ENCODE measurements around the gene C1orf122.

C1orf122 gene

DNA sequence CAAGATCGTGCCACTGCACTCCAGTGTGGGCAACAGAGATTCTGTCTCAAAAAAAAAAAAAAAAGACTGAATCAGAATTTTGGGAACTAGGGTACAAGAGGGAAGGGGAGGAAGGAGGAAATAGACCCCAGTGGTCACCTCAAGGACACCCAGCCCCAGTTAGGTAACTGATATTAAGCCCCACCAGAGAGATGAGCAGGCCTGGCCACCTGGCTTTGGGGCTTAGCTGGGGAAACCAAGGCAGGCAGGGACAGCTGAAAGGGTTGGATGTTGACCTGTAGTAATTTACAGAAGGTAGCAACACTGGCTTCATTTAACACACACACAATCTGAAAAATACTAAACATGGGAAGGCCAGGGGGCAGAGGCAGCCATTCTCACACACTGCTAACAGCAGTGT, 5.2 kb upstream of the C1orf122 start:
- DNase-seq: no peak

- no peak for DNase-seq
Measured at GRCh38 chr1:37807220-37807554, 403 bp upstream of the C1orf122 start.

DNA sequence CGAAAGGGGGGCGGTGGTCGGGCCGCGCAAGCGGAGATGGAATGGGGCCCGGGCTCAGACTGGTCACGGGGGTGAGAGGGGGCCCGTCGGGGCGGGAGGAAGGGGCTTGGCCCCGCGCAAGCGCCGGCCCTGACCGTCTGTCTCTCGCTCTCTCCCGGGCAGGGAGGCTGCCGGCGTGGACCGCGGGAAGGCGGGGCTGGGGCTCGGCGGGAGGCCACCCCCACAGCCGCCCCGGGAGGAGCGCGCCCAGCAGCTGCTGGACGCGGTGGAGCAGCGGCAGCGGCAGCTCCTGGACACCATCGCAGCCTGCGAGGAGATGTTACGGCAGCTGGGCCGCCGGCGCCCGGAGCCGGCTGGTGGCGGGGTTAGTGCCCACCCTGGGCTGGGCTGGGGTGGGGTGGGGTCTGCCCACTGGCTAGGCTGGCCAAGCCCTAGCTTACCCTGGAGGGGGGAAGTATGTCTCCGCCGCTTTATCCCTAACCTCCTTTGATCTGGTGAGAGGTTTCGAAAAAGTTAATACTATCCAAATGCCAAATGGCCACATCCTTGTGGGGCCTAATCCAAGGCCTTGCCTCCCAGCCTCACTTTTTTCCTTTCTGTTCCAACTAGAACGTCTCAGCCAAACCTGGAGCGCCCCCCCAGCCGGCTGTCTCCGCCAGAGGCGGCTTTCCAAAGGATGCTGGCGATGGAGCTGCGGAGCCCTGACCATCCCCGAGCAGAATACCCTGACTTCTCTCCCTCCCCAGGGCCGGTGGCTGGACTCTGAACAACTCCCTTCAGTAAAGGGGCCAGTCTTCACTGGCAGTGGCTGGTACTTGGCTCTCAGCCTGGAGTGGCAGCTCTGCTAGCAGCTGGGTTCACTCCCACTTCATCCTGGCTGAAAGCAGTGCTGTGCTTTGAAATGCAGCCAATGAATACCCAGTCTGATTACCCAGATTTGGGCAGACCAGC, 1.1 kb downstream of the C1orf122 start:
- DNase-seq: no peak

DNA sequence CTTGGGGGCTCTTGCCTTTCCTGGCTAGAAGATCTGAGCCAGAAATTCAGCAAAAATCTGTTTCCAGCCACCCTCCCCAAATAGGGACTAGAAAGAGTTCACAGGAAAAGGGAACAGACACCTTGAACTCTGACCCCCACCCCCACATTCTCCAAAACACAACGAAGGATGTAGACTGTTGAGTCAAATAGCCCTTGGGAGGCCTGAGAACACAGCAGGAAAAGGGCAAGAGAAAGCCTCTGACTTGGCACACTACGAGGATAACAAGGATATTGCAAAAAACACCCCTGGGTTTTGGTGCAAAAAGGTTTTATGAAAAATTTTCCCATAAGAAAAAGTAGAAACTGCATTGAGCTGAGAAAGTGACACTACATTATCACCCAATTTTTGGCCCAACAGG, 2.4 kb downstream of the C1orf122 start:
- DNase-seq: no peak

- DNase-seq: peak; percentile 79
Measured at GRCh38 chr1:37811027-37811655, 3.6 kb downstream of the C1orf122 start.

GRCh38 chr1:37813529-37814145, 6.0 kb downstream of the C1orf122 start:
- no peak for DNase-seq

DNA sequence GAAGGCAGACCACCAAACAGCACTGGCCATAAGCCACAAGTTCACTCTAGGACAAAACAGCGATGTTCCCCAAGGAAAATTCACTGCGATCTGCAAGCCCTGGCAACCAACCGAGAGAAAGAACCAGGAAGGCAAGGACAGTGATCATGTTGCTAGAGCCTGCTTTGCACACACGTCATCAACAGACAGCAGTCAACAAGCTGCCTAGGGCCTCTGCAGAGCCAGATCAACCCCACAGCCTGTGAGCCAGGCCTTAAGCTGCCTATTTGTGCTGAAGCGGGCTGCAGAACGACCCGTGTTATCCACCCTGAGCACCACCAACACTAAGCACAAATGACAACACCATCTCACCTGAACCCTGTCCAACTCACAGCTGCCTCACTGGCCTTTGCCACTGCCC, 6.7 kb downstream of the C1orf122 start:
- DNase-seq: no peak

DNA sequence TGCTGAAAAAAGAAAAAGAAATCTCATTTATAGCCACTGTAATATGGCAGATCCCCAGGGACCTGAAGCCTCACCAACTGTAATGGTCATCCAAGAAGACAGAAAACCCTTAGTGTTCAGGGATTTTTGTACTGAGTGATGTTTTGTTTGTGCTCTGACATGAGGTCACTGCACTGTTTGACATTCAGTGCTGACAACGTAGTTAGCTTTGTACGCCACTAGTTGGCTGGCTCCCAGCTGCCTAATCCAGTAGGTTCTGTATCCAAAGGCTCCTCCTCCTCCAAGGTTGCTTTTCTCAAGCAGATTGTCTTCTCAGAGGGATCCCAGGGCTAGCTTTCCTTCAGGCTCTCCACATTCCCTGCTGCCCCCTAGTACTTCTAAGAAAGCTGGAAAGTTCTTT, 9.9 kb downstream of the C1orf122 start:
- DNase-seq: no peak

DNA sequence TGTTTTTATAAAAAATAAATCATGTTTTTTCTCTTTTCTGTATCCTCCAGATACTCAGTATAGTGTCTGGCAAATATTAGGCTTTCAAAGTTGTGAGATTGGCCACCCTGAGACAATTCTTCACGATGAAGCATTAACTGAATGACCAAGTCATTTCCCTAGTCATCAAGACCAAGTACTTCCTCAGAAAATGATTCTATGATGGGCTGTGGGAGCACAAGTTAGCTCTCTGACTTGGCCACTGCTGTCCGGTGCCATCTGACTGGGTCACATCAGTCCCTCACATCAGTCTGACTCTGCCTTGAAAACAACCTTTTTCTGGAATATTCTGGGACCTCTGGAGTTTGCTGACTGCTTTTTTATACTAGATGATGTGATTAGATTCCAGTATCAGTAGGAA, 13.9 kb downstream of the C1orf122 start:
- DNase-seq: no peak

- DNase-seq: no peak
Measured at GRCh38 chr1:37822906-37823815, 15.6 kb downstream of the C1orf122 start.

DNA sequence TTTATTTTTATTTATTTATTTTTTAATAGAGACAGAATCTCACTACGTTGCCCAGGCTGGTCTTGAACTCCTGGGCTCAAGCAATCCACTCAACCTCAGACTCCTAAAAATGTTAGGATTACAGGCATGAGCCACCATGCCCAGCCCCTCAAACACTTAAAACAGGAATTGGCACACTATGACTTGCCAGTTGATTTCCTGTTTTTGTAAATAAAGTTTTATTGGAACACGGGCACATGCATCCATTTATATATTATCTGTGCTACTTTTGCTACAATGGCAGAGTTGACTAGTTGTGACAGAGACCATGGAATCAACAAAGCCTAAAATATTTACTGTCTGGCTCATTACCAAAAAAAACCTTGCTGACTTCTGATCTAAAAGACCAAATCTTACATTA, 16.4 kb downstream of the C1orf122 start:
- DNase-seq: no peak

GRCh38 chr1:37825506-37825905, 17.9 kb downstream of the C1orf122 start:
- DNase-seq: no peak

DNA sequence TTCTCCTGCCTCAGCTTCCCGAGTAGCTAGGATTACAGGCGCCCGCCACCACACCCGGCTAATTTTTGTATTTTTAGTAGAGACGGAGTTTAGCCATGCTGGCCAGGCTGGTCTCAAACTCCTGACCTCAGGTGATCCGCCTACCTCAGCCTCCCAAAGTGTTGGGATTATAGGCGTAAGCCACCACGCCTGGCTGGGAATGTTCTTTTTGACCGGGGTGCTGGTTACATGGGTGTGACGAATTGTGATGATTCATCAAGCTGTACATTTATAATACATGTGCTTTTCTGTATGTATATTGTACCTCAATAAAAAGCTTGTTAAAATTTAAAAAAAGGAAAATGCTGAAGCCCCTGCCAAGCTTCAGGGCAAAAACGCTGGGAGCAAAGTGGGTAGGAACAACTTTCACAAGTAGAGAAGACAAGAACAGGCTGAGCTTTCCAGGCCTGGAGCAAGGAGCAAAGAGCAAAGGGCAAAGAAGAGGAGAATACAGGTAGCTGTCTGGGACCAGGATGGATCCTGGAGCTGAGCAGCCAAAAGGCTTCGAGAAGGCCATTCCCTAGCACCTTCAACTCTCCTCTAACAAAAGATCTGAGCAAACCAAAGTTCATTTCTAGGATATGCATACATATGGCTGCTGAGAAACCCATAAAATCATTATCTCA, 21.0 kb downstream of the C1orf122 start:
- DNase-seq: no peak

DNA sequence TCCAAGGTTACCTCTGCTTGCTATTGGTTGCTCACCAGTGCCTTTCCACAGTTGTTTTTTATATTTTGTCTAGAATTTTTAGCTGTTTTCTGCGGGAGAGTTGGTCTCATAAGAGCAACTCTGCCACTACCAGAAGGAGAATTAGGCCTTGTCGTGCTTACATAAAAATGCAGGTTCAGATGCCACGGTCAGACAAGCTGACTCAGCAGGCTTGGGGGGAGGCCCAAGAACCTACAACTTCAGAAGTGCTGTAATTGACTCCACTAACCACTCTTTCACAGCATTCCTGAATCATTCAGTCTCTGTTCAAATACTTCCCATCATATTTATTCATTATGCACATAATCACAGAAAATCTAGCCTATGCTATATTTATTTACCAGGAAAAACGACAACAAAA, 23.5 kb downstream of the C1orf122 start:
- DNase-seq: no peak

GRCh38 chr1:37831809-37832208, 24.2 kb downstream of the C1orf122 start:
- DNase-seq: no peak

DNA sequence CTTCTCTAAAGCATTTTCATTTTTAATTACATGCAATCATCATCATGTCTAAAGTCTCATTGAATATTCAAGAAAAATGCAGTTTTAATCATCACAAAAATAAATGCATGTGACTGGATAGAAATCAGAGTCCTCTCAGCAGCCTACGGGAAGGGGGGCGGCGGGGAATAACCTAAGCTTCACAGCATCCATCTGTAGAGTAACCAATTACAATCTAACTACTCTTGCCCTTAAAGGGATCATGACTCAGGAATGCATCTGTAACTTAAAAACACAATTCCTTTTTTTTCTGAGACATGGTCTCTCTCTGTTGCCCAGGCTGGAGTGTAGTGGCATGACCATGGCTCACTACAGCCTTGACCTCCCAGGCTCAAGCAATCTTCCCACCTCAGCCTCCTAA, 29.2 kb downstream of the C1orf122 start:
- DNase-seq: no peak

- DNase-seq: no peak
Measured at GRCh38 chr1:37839676-37840075, 32.1 kb downstream of the C1orf122 start.

- DNase-seq: no peak
Measured at GRCh38 chr1:37840711-37841110, 33.1 kb downstream of the C1orf122 start.

DNA sequence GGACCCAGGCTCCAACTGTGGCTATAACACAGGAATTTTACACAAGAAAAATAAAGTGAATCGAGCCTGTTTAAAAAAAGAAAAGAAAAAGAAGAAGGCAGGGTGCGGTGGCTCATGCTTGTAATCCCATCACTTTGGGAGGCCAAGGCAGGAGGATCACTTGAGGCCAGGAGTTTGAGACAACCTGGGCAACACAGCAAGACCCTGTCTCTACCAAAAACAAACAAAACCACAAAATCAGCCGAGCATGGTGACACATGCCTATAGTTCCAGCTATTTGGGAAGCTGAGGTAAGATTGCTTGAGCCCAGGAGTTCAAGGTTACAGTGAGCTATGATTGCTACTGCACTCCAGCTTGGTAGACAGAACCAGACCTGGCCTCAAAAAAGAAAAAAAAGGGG, 34.1 kb downstream of the C1orf122 start:
- no peak for DNase-seq

DNA sequence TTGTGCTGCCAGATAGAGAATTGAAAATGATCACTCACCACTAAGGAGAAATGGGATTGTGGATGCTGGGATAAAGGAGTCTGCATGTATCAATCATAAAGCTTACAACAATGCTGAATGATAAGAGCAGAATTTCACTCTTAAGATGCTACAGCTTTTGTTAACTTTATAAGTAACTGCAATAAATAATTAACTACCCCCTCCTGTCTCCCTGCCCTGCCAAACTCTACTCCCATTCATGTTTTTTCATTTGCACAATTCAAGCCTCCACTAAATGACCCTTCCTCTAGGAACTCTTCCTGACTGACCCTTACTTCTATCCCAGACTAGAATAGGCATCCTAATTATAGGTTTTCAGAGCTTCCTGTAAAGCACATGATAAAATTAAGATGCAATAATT, 36.9 kb downstream of the C1orf122 start:
- DNase-seq: no peak

- DNase-seq: no peak
Measured at GRCh38 chr1:37845049-37845646, 37.6 kb downstream of the C1orf122 start.

- no peak for DNase-seq
Measured at GRCh38 chr1:37845786-37846185, 38.2 kb downstream of the C1orf122 start.

Data from CD4-positive, alpha-beta T cell treated with Interleukin-17A for 1 hour (primary cell).